ENCODE data around the gene MORN3. TPM values are rescaled to one million over a fixed set of nuclear protein-coding genes. Genes with fewer than 3 reads are reported as not detected.

Gene MORN3
- total and polyA plus RNA-seq, 9 of the 15 experiments (the other 6 are each of a cell fraction or from before 2014, with no cell fraction given): 0.09 to 0.27 (median 0.20) TPM

DNA sequence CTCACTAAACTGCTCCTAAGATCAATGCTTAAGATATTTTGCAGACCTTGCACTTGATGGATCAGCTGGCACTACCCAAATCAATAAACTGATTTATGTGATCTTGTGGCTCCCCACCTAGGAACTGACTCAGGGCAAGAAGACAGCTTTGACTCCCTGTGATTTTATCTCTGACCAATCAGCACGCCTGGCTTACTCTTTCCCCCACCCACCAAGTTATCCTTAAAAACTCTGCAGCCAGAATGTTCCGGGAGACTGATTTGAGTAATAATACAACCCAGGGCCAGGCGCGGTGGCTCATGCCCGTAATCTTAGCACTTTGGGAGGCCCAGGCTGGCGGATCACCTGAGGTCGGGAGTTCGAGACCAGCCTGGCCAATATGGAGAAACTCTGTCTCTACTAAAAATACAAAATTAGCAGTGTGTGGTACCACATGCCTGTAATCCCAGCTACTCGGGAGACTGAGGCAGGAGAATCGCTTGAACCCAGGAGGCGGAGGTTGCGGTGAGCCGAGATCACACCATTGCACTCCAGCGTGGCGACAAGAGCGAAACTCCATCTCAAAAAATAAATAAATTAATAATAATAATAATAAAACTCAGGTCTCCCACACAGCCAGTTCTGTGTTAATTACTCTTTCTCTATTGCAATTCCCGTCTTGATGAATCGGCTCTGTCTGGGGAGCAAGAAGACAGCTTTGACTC, 12.0 kb downstream of the MORN3 start (continued):
- TF ChIP-seq, protein P1, sequence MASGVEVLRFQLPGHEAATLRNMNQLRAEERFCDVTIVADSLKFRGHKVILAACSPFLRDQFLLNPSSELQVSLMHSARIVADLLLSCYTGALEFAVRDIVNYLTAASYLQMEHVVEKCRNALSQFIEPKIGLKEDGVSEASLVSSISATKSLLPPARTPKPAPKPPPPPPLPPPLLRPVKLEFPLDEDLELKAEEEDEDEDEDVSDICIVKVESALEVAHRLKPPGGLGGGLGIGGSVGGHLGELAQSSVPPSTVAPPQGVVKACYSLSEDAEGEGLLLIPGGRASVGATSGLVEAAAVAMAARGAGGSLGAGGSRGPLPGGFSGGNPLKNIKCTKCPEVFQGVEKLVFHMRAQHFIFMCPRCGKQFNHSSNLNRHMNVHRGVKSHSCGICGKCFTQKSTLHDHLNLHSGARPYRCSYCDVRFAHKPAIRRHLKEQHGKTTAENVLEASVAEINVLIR (CRISPR knock-in tag; IDR thresholded peaks at IDR 0.05): no peak
- no peak for TF ChIP-seq ZNF311 (CRISPR knock-in tag; IDR thresholded peaks at IDR 0.05)
- TF ChIP-seq SMAD2 (IDR thresholded peaks at IDR 0.05; ENCODE audit: low read depth, low read length): no peak
- TF ChIP-seq, protein P2, sequence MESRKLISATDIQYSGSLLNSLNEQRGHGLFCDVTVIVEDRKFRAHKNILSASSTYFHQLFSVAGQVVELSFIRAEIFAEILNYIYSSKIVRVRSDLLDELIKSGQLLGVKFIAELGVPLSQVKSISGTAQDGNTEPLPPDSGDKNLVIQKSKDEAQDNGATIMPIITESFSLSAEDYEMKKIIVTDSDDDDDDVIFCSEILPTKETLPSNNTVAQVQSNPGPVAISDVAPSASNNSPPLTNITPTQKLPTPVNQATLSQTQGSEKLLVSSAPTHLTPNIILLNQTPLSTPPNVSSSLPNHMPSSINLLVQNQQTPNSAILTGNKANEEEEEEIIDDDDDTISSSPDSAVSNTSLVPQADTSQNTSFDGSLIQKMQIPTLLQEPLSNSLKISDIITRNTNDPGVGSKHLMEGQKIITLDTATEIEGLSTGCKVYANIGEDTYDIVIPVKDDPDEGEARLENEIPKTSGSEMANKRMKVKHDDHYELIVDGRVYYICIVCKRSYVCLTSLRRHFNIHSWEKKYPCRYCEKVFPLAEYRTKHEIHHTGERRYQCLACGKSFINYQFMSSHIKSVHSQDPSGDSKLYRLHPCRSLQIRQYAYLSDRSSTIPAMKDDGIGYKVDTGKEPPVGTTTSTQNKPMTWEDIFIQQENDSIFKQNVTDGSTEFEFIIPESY (CRISPR knock-in tag; IDR thresholded peaks at IDR 0.05): peak; percentile 86
- peak; percentile 61 for TF ChIP-seq RBM25 (IDR thresholded peaks at IDR 0.05; ENCODE audit: low read depth, low read length, severe bottlenecking)
- TF ChIP-seq KLF6 (CRISPR knock-in tag; IDR thresholded peaks at IDR 0.05; ENCODE audit: borderline replicate concordance): no peak
- no peak for TF ChIP-seq RBBP5 (IDR thresholded peaks at IDR 0.05; ENCODE audit: borderline replicate concordance, insufficient read depth, low read length, poor library complexity, severe bottlenecking)
- no peak for TF ChIP-seq HEY1 (CRISPR knock-in tag; IDR thresholded peaks at IDR 0.05; ENCODE audit: borderline replicate concordance)
- TF ChIP-seq KAT7 (CRISPR knock-in tag; IDR thresholded peaks at IDR 0.05; ENCODE audit: borderline replicate concordance): 0 out of 2 replicates have a peak, but pooled peaks have one; percentile 52
- TF ChIP-seq SRSF9 (IDR thresholded peaks at IDR 0.05; ENCODE audit: borderline replicate concordance, low read depth, low read length): no peak
- TF ChIP-seq, protein P3, sequence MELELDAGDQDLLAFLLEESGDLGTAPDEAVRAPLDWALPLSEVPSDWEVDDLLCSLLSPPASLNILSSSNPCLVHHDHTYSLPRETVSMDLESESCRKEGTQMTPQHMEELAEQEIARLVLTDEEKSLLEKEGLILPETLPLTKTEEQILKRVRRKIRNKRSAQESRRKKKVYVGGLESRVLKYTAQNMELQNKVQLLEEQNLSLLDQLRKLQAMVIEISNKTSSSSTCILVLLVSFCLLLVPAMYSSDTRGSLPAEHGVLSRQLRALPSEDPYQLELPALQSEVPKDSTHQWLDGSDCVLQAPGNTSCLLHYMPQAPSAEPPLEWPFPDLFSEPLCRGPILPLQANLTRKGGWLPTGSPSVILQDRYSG (tag; conservative IDR thresholded peaks at IDR 0.05; ENCODE audit: low read depth): no peak
- TF ChIP-seq FOSL1 (tag; conservative IDR thresholded peaks at IDR 0.05): peak; percentile 24; the same call in 1 of the 2 replicates
- TF ChIP-seq C11orf30 (IDR thresholded peaks at IDR 0.05; ENCODE audit: low read depth): 0 out of 2 replicates have a peak, but pooled peaks have one; percentile 4
- no peak for TF ChIP-seq ERF (CRISPR knock-in tag; IDR thresholded peaks at IDR 0.05)
- TF ChIP-seq, protein P4, sequence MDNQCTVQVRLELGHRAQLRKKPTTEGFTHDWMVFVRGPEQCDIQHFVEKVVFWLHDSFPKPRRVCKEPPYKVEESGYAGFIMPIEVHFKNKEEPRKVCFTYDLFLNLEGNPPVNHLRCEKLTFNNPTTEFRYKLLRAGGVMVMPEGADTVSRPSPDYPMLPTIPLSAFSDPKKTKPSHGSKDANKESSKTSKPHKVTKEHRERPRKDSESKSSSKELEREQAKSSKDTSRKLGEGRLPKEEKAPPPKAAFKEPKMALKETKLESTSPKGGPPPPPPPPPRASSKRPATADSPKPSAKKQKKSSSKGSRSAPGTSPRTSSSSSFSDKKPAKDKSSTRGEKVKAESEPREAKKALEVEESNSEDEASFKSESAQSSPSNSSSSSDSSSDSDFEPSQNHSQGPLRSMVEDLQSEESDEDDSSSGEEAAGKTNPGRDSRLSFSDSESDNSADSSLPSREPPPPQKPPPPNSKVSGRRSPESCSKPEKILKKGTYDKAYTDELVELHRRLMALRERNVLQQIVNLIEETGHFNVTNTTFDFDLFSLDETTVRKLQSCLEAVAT (IDR thresholded peaks at IDR 0.05): peak in 1 of 2 experiments; percentile 43; a peak in 1 of 4 replicates
- TF ChIP-seq HOXB6 (CRISPR knock-in tag; IDR thresholded peaks at IDR 0.05; ENCODE audit: borderline replicate concordance): no peak
- TF ChIP-seq ATF7 (IDR thresholded peaks at IDR 0.05): no peak
- TF ChIP-seq DPF2 (IDR thresholded peaks at IDR 0.05): no peak
